ENCODE data around the gene CENPL. TPM values are rescaled to one million over a fixed set of nuclear protein-coding genes. Genes with fewer than 3 reads are reported as not detected.
A peak's percentile ranks its signal among the peaks of the same experiment; 100 is the strongest.

The CENPL gene
- total RNA-seq, 1 donor from 2014 or later: 24.8 TPM

DNA sequence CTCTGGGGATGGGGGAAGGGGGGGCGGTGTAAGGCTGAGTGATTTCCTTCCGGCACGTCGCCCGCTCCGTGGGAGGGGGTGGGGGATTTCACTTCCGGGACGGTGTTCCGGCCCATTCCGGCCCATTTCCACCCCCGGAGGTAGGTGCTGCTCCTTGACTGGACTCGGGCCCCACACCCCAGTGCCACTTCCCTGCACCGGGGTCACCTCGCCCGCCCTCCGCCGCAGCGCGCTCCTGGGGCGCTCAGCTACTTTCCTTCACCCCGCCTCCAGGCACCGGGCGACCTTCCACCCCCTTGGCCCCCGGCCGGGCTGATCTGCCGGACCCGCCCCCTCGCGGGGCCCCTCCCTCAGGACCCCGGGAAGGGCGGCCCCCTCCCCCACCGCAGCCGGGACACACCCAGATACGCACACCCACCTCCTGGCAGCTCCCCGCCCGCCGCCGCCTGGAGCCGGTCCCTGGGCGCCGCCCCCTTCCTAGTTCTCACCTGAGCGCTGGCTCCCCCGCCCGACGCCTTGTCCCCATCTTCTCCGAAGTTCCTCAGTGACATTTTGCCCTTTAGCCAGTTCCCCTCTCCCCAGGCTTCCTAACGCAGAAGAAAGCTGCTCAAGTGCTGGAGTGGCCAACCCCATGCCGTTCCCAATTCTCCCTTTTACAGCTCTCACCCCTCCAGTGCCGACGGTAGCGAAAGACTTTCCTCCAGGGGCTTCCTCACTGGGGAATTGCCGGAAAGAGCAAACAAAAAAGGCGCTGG, 43.8 kb upstream of the CENPL start, which contains the start of gene ZBTB37:
TSS of gene ZBTB37 (plus strand) at position 115 of the 755 bp plus-strand sequence. CDS start 1,846 bp downstream, outside the sequence.
- Mint-ChIP-seq H3K4me1 (peaks cover 65% of the 10 kb centered on the region), H3K4me3 (peak within 1 kb of the TSS; percentile 100), H3K27me3 (ENCODE audit: low read depth) (peaks cover 8% of the 10 kb centered on the region), H3K36me3 (ENCODE audit: low read depth) (peaks cover 49% of the 10 kb centered on the region), H3K9me3 (no peaks in the 10 kb centered on the region), H3K27ac (ENCODE audit: unreplicated experiment) (peak within 1 kb of the TSS; percentile 99)
- TF ChIP-seq, protein P1, sequence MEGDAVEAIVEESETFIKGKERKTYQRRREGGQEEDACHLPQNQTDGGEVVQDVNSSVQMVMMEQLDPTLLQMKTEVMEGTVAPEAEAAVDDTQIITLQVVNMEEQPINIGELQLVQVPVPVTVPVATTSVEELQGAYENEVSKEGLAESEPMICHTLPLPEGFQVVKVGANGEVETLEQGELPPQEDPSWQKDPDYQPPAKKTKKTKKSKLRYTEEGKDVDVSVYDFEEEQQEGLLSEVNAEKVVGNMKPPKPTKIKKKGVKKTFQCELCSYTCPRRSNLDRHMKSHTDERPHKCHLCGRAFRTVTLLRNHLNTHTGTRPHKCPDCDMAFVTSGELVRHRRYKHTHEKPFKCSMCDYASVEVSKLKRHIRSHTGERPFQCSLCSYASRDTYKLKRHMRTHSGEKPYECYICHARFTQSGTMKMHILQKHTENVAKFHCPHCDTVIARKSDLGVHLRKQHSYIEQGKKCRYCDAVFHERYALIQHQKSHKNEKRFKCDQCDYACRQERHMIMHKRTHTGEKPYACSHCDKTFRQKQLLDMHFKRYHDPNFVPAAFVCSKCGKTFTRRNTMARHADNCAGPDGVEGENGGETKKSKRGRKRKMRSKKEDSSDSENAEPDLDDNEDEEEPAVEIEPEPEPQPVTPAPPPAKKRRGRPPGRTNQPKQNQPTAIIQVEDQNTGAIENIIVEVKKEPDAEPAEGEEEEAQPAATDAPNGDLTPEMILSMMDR (conservative IDR thresholded peaks at IDR 0.05): no peak
- DNase-seq (ENCODE audit: low read depth, low spot score): peak; percentile 74

DNA sequence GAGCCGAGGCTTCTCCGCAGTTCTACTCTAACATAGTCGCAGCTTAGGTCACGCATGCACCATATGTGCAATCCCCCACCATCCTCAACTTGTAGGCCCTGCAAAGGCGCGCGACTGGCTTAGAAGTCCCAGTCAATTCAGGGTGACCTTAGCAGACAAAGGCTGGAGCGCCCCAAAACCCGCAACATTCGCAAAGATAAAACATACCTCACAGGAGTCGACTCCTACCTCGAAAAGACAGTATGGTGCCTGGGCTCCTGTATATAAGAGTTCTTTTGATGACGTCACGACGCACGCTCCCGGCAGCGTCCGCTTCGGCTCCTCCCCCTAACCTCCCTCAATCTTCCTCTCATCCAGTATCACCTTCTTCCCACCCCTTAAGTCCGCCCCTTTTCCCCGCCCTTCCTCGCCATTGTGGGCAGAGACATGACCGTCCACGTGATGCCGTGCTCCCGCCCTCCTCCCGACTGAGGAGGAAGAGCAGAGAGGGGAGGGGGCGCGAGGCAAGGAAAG, 43.1 kb upstream of the CENPL start, which contains the start of gene GAS5:
TSS of gene GAS5 (minus strand) at position 237 of the 513 bp plus-strand sequence.
- Mint-ChIP-seq H3K27me3 (ENCODE audit: low read depth) (peaks cover 8% of the 10 kb centered on the region), H3K36me3 (ENCODE audit: low read depth) (peaks cover 49% of the 10 kb centered on the region), H3K4me1 (peaks cover 62% of the 10 kb centered on the region), H3K9me3 (no peaks in the 10 kb centered on the region), H3K4me3 (peak within 1 kb of the TSS; percentile 100), H3K27ac (ENCODE audit: unreplicated experiment) (peak within 1 kb of the TSS; percentile 99)
- DNase-seq (ENCODE audit: low read depth, low spot score): peak; percentile 96
- TF ChIP-seq, protein P1 (conservative IDR thresholded peaks at IDR 0.05): no peak

DNA sequence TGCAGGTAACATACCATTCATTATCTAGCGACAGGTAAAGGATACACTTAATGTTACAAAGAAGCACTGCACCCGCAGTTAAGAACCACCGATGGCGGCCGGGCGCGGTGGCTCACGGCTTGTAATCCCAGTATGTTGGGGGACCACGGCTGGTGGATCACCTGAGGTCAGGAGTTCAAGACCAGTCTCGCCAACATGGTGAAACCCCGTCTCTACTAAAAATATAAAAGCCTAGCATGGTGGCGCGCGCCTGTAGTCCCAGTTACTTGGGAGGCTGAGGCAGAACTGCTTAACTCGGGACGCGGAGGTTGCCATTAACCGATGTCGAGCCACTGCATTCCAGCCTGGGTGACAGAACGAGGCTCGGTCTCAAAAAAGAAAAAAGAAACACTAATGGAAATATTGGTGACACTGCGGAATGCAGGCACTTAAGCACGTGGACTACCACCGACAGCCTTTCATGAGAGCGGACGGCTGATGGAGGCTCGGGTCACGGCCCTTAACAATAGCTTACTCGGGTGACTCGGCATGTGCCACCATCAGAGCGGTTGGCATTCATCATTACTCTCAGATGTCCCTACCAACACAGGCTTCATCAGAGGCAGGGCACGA, 42.6 kb upstream of the CENPL start:
- peak overlapping the region; percentile 100 for H3K4me3 Mint-ChIP-seq
- H3K36me3 Mint-ChIP-seq (ENCODE audit: low read depth): peaks cover 52% of the 10 kb centered on the region
- no peak for DNase-seq (ENCODE audit: low read depth, low spot score)
- peak overlapping the region; percentile 99 for H3K27ac Mint-ChIP-seq (ENCODE audit: unreplicated experiment)
- H3K9me3 Mint-ChIP-seq: no peaks in the 10 kb centered on the region
- TF ChIP-seq, protein P1 (conservative IDR thresholded peaks at IDR 0.05): no peak
- H3K4me1 Mint-ChIP-seq: peaks cover 62% of the 10 kb centered on the region
- peaks cover 8% of the 10 kb centered on the region for H3K27me3 Mint-ChIP-seq (ENCODE audit: low read depth)

DNA sequence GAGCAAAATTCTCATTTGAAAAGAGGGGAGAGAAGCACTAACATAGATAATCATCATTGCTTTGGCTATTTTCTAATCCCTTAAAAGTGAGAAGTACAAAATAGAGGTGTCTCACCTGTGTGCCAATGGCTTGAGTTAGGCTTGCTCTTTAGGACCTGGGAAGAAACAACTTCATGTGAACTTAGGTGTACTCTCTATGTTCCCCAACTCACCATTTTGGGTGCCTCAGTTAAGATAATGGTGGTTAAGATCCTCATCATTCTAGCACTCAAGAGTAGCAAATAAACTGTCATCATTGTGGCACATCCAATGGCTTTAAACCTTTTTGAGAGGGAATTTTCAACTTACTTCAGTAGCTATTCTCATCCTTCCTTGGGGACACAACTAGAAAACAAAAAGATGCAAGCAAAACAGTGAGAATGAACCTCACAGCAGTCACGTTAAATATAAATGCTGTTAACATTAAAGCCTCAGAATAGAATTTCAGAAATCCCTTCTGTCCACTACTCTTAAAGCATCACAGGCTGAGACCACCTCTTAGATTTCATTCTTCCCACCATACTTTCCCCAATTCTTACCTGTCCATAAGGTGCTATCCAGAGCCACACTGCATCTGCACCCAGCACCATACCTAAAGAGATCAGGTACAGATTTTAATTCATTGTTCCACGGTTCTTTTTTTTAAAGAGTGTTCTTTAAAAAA, 41.9 kb upstream of the CENPL start:
- Mint-ChIP-seq H3K4me3 (peak overlapping the region; percentile 100), H3K4me1 (peaks cover 60% of the 10 kb centered on the region), H3K27me3 (ENCODE audit: low read depth) (peaks cover 8% of the 10 kb centered on the region), H3K9me3 (no peaks in the 10 kb centered on the region), H3K36me3 (ENCODE audit: low read depth) (peaks cover 53% of the 10 kb centered on the region), H3K27ac (ENCODE audit: unreplicated experiment) (peak overlapping the region; percentile 99)
- TF ChIP-seq, protein P1 (conservative IDR thresholded peaks at IDR 0.05): no peak
- DNase-seq (ENCODE audit: low read depth, low spot score): no peak

DNA sequence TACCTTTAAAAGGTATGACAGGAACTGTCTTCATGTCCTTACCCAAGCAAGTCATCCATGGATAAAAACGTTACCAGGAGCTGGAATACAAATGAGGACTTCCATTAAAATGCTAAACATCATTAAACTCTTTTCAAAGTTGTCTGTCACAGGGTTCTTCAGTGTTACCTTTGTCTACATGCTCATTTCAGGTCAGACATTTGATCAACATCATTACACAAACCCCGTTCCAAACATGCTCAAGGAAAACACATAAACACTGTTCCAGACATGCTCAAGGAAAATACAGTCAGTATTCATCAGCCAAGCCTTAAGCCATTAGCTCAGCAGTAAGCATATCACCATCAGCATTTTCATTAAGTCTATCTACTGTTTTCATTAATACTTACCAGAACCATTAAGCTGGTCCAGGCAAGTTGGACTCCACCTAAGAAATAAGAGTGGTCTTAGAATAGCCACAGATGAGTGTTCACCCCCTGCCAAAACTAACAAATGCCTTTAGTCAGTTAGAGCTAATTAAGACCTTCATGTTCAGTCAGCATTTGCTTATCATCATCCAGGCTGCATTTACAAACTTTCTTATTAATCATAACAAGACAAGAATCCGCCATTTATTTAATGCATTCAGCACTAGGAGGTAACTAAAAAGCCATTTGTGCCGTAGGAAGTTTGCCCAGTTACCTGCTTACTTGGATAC, 40.9 kb upstream of the CENPL start:
- Mint-ChIP-seq H3K4me3 (peak overlapping the region; percentile 100), H3K36me3 (ENCODE audit: low read depth) (peaks cover 49% of the 10 kb centered on the region), H3K27me3 (ENCODE audit: low read depth) (peaks cover 8% of the 10 kb centered on the region), H3K27ac (ENCODE audit: unreplicated experiment) (peak overlapping the region; percentile 91), H3K4me1 (peaks cover 55% of the 10 kb centered on the region), H3K9me3 (no peaks in the 10 kb centered on the region)
- TF ChIP-seq, protein P1 (conservative IDR thresholded peaks at IDR 0.05): no peak
- no peak for DNase-seq (ENCODE audit: low read depth, low spot score)

Measured in neural crest cell (in vitro differentiated cells).